ENCODE measurements around the gene ZIC5.
A peak's percentile ranks its signal among the peaks of the same experiment; 100 is the strongest.

Gene ZIC5

DNA sequence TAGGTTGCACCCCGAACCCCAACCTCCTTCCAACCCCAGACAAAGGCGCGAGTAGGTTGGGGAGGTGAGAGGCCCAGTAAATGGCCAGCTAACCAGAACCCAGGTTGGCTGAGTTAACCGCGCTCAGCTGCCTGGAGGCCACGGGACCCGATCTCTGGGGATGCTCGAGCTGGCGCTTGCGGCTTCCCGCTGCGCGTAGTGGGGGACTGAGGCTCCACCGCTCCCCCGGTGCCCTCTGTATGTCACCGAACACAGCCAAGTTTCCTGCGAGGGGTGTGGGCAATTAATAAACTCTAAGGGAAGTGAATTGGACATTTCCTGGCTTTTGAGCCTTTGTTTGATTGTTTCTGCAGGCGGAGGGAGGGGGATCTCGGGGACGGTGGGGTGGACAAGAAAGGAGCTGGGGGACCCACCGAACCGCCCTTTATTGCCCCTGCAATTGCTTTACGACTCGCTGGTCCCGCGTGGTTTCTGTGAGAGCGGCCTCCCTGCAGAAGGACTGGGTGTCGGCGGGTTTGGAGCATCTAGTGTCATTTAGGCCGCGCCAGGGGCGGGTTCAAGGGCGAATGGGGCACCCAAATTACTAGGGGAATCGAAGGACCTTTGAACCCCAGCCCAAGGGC, 3.5 kb upstream of the ZIC5 start:
- no peak for DNase-seq

DNA sequence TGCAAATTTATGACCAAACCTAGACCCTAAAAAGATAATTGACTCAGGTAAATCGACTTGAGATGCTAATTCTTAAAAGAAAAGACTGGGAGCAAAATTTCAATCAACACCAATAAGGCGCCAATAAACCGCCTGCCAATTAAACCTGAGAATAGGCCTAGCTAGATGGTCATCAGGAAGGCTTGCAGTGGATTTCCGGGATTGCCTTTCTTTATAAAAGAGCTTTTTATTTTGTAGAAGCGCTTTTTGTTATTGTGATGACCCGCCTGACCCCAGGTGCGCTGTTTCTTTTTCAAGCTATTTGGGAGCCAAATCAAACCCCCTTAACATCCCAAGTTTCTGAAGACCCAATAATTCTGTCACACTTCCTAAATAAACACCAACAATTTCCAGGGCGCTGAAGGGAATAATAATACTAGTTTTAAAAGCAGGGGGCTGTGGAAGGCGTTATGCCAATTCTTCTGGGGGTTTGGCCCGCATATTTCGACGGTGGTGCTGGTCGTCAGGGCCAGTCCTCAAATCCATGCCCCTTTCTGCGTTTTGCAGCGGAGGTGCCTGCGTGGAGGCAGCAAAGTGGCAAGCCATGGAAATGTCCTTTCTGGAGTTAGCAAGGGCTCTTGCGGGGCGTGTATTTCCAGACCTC, 2.9 kb upstream of the ZIC5 start:
- no peak for DNase-seq

DNA sequence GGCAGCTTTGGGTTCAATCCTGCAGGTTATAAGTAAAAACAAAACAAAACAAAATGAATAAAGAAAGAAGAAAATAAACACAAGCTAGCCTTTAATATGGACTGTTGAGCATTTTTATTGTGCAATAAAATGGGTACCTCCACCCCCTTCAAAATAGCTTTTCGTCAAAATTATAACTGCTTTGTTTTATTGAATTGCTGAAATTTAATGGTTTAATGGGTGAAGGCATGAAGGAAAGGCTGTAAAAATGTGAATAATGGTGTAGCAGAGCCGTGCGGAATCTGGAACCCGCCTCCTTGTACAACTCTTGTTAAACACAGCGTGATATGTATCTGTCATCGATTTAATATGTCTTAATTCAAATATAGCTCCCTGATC, 2.2 kb upstream of the ZIC5 start:
- no peak for DNase-seq

DNA sequence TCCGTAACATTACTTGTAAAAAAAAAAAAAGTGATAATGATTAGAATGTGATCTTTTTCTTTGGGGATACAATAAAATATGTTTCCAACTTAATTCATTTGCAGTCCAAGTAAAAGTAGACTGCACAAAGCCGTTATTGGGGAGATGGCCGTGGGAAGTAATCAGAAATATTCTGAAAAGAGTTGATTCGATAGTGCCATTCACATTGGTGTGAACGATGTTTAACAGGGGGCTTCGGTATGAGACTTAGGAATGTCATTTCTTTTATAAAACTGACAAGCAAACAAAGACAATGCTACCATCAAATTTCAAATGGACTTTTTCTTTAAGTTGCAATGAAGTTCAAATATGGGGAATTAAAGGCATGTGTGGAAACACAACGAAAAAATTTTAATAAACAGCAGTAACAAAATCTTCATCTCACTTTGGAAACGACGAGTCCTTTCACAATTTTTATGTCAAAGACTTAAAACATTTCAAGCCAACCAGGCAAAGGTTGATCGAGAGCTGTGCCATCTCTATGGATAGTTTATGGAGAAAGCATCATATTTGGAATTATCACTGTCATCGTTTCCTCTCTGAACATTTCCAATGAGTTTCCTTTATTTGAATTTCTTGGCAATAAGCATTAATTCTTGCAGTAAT, 1.7 kb upstream of the ZIC5 start:
- no peak for DNase-seq

DNA sequence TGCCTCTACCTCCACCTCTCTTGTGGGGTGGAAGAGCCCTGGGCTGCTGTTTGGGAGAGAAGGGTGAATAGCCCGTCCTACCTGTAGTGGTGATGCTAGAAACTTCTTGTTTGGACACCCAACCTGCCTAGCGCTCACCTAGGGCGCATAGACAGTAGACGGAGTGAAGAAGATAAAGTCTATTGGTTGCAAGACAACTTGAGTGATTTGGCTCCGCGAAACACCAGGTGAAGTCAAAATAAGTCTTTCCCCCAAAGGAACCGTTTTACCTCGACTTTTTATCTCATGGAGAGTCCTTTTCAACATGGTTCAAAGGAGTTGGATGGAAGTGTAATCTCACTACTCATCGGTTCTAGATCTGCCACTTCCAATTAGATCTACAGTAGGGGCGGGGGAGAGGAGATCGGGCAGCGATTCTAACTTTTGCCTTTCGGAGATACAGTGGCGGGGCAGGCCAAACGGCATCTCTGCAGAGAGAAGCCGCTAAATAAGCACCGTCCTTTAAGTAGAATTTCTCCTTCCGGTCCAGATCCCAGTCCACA, 694 bp upstream of the ZIC5 start:
- no peak for DNase-seq

DNA sequence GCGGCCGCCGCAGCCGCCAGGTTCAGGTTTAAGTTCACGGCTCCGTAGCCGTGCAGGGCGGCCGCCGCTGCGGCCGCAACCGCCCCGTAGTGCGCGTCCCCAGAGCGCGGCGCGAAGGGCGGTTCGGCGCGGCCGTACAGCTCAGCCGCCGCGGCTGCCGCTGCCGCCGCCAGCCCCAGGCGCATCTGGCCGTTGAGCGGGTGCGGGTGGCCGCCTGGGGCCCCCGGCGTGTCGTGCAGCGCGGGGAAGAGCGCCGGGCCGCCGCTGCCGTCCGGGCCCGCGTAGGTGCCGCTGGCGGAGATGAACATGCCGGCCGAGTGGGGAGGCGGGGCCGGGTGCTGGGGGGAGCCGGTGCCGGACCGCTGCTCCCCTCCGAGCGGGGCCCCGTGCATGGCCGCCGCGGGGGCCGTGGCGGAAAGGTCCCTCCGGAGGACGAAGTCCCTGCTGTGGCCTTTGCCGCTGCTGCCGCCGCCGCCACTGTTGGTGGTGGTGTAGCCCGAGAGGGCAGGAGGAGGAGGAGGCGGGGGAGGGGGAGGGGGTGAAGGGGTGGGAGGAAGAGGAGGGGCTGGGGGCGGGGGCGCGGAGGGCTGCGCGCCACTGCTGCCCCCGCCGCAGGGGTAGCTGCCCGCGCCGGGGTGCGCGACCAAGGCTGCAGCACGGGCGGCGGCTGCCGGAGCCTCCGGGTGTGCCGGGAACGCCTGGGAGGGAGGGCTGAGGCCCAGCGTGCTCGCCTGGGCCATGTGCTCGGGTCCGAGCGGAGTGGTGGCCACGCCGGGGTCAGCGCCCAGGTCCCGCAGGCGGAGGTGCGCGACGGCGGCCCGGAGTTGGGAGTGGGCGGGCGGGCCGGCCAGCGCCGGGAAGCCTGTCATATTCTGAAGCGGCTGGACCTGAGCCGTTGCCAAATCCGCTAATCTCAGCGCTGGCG, 654 bp downstream of the ZIC5 start:
- no peak for DNase-seq

DNA sequence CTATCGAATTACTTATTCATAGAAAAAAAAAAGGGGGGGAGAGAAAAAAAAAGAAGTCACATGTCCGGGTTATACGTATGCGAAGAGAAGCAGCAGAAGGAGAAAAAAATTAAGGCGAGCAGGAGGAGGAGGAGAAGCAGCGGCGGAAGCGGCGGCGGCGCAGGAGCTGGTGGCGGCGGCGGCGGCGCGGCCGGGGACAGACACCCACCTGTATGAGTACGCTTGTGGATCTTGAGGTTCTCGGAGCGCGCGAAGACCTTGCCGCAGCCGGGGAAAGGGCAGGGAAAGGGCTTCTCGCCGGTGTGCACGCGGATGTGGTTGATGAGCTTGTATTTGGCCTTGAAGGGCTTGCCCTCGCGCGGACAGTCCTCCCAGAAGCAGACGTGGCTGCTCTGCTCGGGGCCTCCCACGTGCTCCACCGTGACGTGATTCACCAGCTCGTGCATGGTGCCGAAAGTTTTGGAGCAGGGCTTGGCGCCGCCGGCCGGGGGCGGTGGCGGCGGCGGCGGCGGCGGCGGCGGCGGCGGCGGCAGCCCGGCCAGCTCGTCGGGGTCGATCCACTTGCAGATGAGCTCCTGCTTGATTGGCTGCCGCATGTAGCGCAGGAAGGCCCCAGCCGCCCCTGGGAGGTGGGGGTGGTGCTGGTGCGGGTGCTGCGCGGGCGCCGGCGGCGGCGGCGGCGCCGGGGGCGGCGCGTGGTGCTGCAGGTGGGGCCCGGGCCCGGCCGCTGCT, 1.5 kb downstream of the ZIC5 start:
- peak in 1 of 2 experiments; percentile 13 for DNase-seq

DNA sequence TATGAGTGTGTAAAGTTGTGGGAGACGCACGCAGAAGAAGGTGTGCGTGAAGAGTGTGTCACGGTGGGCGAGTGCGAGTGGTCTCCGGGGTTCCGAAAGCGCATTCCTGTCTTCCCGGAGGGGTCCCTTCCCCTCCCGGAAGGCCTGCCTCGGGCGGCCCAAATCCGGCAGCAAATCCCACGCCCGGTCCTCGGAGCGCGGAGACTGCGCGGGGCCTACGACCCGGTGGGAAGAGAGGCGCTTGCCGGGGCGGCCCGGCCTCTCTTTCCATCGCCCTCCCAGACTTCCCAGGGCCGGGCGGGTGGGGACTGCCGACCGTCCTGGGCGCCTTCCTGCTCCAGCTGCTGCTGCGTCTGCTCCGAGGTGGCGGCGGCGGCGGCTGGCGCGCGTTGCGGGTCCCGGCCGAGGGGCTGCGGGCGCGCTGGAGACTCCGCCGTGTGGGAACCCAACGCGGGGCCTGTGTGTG, 2.1 kb downstream of the ZIC5 start:
- DNase-seq, result no peak

DNA sequence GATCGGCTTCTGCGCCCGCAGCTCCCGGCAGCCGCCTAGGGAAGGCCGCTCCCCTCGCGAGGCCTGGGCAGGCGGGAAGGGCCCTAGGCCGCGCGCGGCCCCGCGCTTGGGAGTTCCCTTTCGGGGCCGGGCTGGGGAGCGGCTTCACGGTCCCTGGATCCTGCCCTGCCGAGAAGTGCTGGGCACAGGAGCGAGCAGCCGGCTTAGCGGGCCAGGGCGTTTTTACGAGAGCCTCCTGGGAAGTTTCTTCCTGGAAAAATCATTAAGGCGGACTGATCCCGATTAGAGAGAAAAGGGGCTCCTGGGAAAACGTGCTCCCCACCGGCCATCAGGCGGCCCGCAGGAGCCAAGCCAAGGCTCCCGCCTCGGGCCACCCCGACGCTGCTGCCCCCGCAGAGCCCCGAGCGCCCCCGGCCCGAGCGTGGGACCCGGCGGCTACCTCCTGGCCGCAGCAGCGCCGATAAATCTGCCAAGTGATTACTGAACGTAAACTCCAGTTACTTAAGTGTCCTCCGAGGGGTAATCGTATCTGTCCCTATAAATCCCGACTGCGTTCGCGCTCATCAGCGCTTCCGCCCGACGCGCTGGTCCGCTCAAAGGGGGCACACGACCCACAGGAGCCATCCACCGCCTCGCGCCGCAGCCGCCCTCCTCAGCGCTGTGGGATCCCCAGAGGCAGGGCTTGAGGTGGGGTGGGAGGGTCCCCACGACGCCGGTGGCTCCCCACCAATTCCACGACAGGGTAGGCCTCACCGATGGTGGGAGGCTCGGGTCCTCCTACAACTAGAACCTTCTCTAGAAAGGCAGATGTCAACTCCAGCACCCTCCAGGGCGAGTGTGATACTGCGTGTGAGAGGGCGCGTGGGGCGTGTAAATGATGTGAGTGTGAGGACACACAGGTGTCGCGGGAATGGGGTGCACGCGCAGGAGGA, 2.8 kb downstream of the ZIC5 start:
- DNase-seq, result no peak

DNA sequence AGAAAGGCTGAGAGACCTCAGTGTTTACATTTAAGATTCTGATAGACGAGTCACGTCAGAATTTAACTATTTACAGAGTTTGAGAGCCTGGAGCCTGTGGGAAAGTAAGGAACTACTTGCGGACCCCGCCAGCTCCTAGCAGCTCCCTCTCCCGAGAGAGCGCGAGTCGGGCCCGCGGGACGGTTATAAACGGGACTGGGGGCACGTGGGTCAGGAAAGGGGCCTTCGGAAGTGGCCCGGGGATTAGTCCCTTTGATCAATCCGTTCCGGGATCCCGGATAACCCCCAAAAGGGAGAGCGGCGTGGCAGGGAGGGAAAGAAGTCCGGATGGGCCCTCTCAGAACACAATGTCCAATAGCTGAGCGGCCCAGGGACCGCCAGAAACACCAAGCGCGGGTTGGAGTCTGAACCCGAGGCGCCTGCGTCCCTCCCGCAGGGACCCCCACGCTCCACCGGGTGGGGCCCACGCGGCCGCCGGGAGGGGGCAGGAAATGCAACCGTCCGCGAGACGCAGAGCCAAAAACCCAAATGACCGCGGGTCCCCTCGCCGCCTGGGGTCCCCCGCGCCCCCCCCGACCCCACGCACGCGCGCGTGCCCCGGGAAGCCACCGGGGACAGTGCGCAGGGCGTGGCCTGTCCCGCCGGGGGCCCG, 3.6 kb downstream of the ZIC5 start:
- no peak for DNase-seq

DNA sequence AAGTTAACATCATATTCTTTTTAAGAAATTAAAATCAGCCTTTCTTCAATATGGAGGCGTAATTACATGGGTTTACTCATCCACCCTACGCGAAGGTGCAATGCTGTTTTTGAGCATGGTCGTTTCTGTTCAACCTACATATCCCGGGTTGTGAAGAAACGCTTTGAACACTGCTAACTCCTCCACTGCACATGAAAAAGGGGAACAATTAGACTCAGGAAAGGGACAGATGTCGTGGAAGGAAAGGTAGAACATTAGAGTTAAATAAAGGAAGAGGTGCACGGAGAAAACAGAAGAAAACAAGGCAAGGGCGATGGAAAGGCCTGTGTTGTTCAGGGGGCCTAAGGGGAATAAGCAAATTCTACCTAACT, 4.1 kb downstream of the ZIC5 start:
- no peak for DNase-seq

DNA sequence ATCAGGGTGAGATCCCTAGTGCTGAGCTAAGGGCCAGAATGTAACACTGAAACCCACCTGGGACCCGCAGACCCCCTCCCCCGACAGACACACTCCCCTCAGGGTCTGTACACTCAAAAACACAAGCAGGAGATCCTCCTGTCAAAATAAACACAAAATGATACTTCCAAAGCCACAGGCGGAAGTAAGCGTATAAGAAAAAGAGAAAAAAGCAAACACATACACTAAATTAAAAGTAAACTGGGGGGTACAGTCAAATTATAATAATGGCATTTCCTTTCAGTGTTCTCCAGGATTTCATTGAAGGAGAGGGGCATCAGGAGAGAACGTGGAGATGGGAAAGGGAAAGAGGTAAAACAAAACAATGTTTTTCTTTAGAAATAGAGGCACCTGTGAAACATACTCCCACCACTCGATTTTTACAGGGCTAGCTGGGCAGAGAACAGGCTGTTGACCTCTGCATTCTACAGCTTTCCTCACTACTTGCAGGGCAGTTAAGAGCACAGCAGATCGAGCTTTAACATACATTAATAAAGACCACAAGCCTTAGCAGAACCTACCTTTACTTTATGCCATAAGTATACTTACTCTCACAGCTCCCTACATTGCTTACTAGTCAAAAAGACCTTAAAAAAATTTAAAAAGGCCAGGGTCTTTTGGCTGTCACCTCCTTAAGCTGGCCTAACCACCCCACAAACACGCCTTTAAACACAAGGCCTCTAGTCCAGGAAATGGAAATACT, 5.3 kb downstream of the ZIC5 start:
- no peak for DNase-seq

DNA sequence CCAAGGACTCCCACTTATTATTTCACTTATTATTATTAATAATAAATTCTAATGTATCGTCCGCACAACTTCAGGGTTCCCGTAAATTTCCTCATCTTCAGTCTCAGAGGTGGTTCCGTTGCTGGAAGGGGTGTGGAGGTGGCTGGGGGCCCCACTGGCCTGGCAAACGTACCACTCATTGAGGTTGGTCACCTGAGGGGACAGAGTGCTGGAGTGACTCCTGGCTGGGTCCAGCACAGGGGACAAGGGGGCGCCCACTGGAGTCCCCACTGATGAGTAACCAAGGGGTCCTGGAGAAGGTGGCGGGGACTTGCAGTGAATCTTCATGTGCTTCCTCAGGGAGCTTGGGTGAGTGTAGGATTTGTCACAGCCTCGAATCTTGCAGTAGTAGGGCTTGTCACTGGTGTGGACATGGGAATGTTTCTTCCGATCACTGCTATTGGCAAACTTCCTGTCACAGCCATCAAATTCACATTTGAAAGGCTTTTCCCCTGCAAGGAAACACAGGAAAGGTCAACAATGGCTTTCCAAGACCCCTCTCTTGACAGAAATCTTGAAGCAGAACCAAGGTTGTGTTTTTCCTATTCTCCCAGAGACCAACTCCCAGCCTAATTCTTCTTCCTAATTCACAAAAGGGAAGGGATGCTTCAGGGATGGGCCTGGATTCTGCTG, 6.1 kb downstream of the ZIC5 start:
- DNase-seq, result no peak

DNA sequence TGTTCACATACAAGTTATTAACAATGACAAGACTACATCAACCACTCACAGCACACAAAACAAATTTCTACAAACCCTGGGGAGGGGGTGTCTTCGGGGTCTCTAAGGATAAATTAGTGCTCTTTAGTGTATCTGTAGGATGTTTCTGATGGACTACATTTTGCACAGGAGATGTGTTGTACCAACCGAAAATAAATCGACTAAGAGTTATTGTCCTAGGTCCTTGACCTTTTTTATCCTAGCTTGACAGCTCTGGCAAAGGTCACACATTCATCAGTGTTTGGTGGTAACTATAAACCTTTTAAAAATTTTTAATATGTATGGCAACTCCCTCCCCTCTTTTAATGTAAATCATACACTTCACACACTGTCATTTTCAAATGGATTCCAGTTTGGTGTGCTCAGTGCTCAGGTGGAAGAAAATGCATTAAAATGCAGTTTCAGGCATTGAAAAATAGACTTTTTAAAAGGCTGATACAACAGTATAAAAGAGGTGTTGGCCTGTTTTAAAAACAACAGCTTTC, 7.7 kb downstream of the ZIC5 start:
- no peak for DNase-seq

DNA sequence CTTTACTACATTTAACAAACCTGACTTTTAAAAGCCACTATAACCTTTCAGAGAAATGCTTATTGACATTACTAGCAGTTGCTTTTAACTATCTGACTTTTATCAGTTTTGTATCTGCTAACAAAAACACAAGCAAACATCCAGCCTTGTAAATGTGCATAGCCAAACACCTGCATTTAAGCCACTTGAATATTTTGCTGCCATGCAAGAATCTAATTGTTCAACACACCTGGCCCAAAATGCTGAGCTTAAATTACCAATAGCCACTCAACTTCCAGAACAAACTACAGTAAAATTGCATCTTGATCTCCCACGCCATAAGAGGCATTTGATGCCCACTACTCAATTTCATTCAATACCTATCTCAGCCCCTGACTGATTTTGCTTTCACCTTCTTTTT, 9.3 kb downstream of the ZIC5 start:
- no peak for DNase-seq

DNA sequence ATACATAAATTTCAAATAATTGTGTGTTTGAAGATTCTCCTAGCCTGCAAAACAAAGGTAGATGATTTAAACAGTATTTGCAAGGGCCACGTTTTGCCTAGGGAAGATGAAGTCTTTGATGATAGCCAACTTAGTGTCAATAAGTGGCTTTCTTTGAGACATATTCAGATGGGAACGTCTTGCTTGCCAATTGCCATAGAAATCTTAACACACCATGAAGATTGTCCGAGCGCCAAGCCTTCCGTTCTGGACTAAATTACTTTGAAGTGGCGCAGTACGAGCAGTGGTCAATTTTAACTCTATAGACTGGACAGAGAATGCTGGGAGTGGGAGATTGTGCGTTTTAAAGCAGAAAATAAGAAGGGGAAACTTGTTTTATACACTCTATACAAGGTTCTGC, 9.9 kb downstream of the ZIC5 start:
- no peak for DNase-seq

DNA sequence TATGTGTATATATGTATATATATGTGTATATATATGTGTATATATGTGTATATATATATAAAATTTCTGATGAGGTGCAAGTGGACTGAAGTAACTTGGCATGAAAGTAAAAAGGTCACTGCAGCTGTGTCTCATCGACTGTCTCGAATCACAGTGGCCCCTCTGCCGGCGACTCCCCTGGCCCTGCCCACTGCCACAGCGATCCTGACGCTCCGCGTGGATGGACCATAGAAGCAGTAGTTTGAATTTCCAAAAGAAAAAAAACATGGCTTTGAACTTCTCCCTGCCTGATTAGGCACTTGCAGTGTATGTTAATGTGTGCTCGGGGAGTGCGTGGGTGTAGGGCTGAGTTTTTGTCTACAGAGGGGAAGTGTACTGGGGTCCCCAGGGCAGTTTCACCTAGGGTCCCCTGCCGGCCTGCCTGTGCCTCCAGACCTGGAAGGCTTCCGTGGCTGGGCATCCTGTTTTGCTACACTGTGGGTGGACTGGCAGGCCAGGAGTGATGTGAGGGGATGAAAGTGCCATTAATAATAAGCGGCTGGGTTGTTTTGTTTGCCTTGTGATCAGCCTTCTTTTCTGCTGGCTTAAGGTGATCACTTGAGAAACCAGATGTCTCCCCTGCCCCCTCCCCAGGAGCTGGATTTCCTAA, 10.8 kb downstream of the ZIC5 start:
- no peak for DNase-seq

DNA sequence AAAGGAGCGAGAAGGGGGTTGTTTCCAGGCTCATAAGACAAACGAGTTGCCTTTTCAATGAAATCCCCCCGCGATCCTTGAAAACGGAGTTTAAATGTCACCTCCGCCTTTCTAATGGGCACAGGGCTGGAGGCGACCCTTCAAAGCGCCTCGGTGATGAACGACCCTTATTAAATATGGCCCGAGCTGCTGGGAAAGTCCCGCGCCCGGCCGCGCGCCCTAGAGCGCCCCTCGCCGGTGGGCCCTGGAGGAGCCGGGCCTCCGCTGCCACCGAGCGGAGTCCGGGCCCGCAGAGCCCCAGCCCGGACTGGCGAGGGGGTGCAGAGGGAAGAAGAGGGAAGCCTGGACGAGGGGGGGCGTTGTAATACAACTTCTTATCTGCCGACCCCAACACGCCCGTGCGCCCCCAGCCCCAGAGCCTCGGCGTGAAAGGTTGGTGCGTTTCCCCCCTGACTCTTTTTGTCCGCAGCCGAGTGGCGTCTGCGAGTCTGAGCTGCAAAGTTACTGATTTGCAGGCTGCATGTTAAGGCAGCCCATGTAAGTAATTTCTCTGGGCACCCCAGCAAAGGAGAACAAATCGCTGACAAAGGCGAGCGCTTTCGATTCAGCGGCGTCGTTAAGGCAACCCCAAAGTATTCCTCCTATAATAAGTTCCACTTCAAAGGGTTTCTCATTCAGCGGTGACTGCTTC, 11.9 kb downstream of the ZIC5 start:
- no peak for DNase-seq
